ENCODE data around the gene OR5A2.

DNA sequence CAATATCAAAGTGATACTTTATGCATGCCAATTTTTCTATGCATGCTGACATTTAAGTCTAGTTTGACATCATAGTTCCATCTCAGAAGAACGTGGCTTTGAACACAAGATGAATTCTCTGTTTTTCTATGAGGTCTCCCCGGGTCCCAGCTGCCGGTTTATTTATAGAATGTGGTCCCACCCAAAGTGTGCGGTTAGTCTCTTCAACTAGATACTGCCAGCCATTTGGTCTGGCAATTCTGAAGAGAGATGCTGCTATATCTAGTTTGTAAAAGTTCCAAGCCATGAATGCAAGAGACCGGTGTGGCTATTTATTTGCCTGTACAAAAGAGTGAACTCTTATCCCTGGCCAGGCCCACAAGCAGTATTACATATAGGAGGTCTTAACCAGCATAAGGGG lies 9.2 kb downstream of the OR5A2 start:
- TF ChIP-seq POLR2A (IDR thresholded peaks at IDR 0.05): no peak
- TF ChIP-seq, protein P1, sequence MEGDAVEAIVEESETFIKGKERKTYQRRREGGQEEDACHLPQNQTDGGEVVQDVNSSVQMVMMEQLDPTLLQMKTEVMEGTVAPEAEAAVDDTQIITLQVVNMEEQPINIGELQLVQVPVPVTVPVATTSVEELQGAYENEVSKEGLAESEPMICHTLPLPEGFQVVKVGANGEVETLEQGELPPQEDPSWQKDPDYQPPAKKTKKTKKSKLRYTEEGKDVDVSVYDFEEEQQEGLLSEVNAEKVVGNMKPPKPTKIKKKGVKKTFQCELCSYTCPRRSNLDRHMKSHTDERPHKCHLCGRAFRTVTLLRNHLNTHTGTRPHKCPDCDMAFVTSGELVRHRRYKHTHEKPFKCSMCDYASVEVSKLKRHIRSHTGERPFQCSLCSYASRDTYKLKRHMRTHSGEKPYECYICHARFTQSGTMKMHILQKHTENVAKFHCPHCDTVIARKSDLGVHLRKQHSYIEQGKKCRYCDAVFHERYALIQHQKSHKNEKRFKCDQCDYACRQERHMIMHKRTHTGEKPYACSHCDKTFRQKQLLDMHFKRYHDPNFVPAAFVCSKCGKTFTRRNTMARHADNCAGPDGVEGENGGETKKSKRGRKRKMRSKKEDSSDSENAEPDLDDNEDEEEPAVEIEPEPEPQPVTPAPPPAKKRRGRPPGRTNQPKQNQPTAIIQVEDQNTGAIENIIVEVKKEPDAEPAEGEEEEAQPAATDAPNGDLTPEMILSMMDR (IDR thresholded peaks at IDR 0.05): no peak
